ENCODE results near the gene ATP8A2.

DNA sequence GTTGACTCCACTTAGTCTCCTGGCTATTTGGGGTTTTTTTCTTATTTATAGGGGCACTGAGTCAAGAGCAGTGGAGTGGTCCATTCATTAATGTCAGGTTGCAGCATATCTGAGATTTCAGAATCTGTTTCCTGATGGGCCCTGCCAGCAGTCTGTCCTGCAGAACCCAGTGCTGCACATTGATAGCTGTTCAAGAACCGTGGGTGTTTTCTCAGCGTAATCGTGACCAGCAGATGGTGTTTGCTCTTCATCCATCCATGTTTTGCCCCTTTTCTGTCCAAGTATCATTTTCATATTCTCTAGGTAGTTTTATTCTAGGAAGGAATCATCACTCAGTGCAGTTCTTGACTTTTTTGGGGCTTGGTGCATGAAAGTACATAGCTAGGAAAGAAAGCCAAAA is 166.5 kb downstream of the ATP8A2 start:
- TF ChIP-seq LCOR (CRISPR knock-in tag; IDR thresholded peaks at IDR 0.05) (no peak), POLR2A (conservative IDR thresholded peaks at IDR 0.05) (no peak), GTF2E2 (tag; IDR thresholded peaks at IDR 0.05) (no peak), RB1 (IDR thresholded peaks at IDR 0.05; ENCODE audit: low read depth) (no peak), RCOR1 (IDR thresholded peaks at IDR 0.05; ENCODE audit: borderline replicate concordance in 1 of 2, low read depth in 2 of 2, low read length in 2 of 2) (no peak)
- TF ChIP-seq, protein P1, sequence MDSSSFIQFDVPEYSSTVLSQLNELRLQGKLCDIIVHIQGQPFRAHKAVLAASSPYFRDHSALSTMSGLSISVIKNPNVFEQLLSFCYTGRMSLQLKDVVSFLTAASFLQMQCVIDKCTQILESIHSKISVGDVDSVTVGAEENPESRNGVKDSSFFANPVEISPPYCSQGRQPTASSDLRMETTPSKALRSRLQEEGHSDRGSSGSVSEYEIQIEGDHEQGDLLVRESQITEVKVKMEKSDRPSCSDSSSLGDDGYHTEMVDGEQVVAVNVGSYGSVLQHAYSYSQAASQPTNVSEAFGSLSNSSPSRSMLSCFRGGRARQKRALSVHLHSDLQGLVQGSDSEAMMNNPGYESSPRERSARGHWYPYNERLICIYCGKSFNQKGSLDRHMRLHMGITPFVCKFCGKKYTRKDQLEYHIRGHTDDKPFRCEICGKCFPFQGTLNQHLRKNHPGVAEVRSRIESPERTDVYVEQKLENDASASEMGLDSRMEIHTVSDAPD (CRISPR knock-in tag; IDR thresholded peaks at IDR 0.05), result no peak
- TF ChIP-seq, protein P2, sequence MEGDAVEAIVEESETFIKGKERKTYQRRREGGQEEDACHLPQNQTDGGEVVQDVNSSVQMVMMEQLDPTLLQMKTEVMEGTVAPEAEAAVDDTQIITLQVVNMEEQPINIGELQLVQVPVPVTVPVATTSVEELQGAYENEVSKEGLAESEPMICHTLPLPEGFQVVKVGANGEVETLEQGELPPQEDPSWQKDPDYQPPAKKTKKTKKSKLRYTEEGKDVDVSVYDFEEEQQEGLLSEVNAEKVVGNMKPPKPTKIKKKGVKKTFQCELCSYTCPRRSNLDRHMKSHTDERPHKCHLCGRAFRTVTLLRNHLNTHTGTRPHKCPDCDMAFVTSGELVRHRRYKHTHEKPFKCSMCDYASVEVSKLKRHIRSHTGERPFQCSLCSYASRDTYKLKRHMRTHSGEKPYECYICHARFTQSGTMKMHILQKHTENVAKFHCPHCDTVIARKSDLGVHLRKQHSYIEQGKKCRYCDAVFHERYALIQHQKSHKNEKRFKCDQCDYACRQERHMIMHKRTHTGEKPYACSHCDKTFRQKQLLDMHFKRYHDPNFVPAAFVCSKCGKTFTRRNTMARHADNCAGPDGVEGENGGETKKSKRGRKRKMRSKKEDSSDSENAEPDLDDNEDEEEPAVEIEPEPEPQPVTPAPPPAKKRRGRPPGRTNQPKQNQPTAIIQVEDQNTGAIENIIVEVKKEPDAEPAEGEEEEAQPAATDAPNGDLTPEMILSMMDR (IDR thresholded peaks at IDR 0.05 in 2 of 3, conservative IDR thresholded peaks at IDR 0.05 in 1 of 3; ENCODE audit: insufficient read depth in 2 of 3, low read depth in 1 of 3, low read length in 3 of 3), result no peak

Data from K562 (cell line).